GM21528 (cell line): ENCODE data around the gene MPC1.
A peak's percentile ranks its signal among the peaks of the same experiment; 100 is the strongest.
"Not testable (repeated sequence)": the region's sequence is repeated elsewhere in the genome, so short reads cannot be mapped to it uniquely, and the experiment has no call there.

Experiments used
- ATAC-seq: cut with Tn5 transposase; IDR thresholded peaks from one replicate; pipeline ENCODE4 v1.9.1; 2021; ENCODE audit warnings: mild to moderate bottlenecking, moderate library complexity; ENCODE audit not compliant: unreplicated experiment, low FRiP score

The MPC1 gene

DNA sequence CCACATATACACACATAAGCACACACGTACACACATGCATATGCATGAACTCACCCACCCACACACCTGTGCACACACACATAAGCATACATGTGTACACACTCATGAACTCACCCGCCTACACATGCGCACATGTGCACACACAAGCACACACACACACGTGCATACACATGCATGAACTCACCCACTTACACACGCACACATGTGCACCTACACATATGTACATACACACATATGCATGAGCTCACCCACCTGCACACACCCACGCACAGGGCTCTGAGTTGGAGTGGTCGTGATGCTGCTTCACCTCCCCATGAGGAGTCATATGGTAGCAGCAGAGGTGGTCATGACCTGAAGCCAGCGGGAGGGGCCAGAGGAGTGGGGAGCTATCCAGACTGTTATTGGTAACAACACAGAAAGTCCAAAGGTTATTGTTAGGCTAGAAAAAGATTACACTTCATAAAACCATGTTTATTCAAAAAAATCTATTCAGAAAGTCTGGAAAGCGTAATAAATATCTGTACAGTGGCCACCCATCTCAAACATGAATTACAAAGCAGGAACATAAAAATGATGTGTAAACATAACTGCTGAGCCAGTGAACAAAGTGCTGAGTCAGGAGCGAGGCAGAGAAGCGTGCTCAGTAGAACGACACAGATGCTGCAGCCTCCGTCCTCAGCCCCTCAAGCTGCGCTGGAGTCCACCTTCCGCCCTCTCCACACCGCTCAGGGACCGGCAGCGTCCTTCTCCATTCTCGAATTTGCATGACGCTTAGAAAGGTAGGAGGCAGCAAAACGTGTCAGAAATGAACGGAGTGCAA, 26.4 kb upstream of the MPC1 start:
- ATAC-seq: no peak

DNA sequence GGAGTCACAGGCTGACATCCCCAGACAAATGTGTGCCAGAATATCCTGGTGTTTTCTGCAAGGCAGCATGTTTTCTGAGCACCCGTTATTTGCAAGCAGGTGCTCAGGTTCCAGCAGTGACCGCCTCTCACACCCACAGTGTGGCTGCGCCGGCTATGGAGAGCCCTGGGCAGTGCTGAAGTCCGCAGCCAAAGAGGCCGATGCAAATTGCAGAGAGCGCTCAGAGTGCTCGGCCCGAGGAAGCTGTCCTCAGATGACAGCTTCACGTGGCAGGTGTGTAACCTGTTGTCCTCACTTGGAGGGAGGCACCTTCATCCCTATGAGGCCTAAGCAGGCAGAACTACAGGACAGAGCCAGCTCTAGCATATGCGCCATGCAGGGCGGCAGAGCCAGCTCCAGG, 23.5 kb upstream of the MPC1 start:
- ATAC-seq: no peak

DNA sequence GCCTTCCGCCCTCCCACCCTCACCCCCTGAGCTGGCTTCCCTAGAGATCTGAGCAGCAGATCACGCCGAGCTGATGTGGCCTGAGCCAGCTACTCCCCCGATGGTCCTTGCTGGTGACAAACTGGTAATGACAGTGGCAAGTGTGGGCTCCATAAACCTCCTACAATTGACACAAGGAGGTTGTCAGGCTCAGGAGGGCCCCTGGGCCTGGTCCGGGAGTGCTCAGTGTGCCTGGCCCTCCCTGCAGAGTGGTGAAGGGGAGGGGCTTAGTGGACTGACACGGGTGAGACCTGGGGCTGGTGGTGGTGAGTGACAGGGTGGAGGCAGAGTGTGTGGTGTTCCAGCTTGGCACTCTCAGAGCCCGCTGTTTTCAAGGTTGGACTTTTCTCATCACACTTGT, 22.6 kb upstream of the MPC1 start:
- ATAC-seq: no peak

DNA sequence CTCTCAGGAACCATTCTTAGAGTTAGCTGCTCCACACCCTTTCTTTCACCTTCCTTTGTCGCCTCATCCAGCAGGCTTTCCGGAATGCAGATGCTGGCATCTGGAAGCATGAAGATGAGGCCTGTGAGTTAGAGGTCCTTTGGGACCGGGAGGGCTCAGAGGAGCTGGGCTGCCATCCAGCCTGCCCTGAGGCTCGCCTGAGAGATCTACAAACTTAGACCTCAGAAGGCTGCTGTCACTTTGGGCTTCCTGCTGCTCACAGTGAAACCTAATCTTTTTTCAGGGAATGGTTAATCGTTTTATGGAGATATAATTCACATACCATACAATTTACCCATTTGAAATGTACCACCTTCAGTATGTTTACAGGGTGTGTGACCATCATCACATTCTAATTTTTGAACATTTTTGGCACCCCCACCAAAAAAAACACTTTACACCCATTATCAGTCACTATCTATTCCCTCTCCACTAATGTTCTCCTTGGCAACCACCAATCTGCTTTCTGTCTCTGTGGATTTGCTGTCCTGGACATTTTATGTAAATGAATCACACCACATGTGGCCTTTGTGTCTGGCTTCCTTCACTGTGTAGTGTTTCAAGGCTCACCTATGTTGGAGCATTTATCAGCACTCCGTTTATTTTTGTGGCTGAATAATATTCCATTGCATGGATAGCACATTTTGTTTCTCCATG, 20.0 kb upstream of the MPC1 start:
- no peak for ATAC-seq

DNA sequence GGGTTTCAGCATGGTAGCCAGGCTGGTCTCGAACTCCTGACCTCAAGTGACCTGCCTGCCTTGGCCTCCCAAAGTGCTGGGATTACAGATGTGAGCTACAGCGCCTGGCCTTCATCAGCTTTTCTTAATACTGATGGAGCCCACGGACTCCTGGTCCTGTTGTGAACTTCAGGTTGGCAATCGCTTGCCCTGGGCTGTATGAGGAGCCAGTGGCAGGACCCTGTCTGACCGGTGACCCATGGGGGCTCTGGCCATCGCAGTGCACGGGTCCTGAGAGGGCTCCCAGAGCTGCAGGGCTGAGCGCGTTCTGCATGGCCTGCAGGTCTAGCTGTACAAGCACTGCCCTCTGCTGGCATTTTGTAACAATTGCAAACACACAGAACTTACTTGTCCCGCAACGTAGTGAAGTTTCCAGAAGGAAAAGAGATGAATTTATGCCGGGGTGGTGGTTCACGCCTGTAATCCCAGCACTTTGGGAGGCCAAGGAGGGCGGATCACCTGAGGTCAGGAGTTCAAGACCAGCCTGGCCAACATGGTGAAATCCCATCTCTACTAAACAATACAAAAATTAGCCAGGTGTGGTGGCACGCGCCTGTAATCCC, 18.0 kb upstream of the MPC1 start:
- peak; percentile 68 for ATAC-seq

DNA sequence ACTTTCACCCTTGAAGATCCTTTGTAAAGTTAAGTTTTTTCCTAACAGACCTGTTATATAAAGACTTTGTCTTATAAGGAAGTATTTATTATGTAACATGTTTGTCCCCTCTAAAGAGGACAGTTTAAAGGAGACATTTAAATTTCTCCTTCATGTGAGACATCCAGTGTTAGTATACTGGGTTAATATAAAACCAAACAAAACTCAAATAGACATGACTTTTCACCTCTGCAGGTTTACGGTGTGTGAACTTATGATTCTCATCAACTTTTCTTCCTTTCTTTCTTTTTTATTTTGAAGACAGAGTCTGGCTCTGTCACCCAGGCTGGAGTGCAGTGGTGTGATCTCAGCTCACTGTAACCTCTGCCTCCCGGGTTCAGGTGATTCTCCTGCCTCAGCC, 17.4 kb upstream of the MPC1 start:
- ATAC-seq: no peak

DNA sequence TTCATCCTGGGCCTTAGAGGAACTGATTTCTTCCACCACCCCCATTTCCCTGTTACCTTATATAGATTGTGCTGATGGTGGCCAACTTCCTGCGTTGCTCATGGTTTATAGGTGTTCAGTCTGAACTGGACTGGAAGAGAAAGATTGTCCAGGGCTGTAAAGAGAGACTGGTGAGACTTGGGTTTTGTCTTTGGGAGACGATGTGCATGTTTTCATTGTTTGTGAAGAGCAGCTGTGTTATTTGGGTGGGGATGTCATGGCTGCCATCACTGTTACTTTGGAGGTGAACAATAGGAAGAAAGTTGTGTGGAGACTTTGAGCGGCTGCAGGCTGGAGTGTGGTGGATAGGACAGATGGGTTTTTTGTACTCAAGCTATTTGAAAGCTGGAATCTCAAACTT, 15.6 kb upstream of the MPC1 start:
- no peak for ATAC-seq

DNA sequence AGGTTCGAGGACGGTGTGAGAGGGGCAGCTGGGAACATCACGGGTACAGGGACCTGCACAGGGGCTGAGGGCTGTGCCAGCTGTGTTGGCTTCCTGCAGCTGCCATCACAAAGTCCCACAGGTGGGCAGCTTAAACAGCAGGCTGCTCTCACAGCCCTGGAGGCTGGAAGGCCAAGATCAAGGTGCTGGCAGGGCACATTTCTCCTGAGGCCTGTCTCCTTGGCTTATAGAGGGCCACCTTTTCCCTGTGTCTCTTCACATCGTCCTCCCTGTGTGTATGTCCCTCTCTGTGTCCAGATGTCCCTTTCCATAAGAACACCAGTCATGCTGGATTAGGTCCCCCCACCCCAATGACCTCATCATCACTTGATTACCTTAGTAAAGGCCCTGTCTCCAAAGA, 15.1 kb upstream of the MPC1 start:
- ATAC-seq: no peak

DNA sequence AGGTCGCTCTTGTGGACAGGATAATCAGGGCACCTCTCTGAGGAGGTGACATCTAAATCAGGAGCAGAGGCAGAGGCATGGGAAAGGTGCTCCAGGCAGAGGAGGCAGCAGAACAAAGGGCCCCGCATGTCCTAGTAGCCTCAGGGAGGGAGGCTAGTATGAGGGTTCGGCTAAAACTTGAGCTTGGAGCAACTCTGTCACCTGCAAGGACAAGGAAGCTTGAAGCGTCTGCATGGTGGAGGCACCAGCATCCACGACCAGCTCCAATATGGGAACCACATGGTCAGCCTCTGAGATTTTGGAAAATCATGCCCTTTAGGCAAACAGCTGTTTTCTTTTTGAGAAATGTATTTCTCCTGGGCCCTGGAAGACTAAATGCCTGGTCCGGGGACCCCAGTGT, 13.0 kb upstream of the MPC1 start:
- no peak for ATAC-seq

DNA sequence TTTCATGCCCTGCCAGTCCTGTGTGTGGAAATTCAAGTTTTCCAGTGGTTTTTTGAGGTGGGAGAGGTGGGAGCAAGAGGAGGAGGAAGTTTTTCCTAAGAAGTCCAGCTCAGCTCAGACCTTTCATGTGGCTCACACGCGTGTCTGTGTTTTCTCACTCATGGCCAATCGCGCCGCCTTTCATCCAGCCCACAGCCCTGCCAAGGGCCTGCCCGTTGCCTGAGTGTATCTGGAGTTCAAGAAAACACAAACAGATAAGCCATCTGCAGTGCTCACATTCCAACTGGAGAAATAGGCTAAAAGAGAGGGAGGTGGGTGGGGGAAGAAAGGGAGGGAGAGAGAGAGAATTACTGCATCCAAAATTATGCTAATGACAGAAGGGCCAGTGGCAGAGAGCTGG, 12.6 kb upstream of the MPC1 start:
- ATAC-seq: no peak

DNA sequence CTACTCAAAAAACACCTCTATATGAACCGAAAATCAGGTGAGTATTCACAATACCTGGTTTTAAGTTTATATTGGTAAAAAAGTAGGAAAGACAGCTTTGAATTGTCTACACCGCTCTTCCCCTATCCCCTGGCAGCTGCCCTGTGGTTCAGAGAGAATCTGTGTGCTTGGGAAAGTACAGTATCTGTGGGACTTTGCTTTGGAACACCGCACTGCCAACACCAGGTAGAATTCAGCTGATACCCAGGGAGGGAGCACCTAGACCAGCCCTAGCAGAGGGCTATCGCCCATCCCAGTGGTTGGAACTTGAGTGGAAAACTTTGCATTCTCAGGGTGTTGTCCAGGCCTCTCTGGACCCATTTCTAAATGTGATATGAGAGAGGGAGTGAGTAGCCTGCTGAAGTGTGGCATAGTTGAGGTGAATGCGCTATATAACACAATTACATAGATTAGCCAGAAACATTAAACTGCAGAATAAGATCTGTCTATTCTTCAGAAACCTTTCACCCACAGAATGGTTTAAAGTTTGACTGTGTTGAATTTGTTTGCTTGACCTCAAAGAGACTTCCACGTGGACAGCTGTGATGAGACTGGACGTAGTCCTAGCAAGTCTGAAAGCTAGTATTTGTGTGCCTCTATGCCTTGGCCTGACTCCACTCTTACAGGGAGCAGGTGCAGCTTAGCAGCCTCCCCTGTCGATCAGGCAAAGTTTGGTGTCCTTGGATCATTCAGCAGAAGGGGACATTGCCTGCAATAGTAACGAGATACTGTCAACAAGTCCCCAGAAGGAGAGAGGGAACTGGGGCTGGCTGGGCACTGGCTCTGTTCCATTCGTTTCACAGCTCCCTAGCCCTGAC, 11.5 kb upstream of the MPC1 start:
- ATAC-seq: no peak

DNA sequence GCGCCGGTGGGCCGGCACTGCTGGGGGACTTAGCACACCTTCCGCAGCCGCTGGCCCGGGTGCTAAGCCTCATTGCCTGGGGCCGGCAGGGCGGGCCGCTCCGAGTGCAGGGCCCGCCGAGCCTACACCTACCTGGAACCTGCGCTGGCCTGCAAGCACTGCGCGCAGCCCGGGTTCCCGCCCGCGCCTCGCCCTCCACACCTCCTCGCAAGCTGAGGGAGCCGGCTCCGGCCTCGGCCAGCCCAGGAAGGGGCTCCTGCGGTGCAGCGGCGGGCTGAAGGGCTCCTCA, 10.7 kb upstream of the MPC1 start:
- ATAC-seq: no peak

DNA sequence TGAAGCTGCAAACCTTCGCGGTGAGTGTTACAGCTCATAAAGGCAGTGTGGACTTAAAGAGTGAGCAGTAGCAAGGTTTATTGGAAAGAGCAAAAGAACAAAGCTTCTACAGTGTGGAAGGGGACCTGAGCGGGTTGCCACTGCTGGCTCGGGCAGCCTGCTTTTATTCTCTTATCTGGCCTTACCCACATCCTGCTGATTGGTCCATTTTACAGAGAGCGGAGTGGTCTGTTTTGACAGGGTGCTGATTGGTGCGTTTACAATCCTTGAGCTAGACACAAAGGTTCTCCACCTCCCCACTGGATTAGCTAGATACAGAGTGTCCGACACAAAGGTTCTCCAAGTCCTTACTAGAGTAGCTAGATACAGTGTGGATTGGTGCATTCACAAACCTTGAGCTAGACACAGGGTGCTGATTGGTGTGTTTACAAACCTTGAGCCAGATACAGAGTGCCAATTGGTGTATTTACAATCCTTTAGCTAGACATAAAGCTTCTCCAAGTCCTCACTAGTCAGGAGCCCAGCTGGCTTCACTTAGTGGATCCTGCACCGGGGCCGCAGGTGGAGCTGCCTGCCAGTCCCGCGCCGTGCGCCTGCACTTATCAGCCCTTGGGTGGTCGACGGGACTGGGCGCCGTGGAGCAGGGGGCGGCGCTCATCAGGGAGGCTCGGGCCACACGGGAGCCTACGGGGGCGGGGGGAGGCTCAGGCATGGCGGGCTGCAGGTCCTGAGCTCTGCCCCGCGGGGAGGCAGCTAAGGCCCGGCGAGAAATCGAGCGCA, 10.2 kb upstream of the MPC1 start:
- ATAC-seq: not testable (repeated sequence)

DNA sequence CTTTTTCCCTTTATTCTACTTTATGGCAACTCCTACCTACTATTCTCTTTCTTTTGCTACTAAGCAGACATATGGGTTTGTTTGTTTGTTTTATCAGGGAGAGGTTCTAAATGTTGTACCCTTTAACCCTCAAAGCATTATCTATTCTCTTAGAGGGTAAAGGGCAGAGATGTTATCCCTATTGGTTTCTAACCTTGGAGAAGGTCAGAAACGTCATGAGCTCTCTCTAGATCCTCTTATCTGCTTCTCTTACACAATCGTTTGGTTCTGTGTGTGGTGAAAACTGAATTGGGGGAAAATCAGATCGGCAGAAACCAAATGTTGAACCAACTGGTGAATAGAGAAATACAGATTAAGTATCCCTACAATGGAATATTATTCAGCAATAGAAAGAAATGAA, 6.4 kb upstream of the MPC1 start:
- no peak for ATAC-seq

DNA sequence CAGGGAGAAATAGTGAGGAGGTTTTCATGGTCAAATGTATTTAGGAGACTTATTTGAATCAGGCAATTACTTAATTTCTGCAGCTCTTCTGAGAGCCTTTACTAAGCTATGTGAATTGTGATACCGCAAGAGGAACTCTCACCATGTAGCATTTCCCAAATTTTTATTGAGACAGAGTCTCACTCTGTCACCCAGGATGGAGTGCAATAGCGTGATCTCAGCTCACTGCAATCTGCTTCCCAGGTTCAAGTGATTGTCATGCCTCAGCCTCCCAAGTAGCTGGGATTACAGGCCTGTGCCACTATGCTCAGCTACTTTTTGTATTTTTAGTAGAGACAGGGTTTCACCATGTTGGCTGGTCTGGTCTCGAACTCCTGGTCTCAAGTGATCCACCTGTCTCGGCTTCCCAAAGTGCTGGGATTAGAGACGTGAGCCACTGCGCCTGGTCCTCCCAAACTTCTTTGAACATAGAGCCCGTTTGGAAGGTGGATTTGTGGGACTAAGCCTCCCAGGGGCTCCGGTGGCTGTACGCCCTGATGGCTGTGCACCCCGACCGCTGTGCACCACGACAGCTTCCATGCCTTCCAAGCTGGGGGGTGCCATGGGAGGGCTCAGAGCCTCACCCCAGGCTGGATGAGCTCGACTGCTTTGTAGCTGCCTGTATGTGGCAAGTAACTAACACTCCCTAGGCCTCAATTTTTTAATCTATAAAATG, 5.7 kb upstream of the MPC1 start:
- ATAC-seq: no peak

DNA sequence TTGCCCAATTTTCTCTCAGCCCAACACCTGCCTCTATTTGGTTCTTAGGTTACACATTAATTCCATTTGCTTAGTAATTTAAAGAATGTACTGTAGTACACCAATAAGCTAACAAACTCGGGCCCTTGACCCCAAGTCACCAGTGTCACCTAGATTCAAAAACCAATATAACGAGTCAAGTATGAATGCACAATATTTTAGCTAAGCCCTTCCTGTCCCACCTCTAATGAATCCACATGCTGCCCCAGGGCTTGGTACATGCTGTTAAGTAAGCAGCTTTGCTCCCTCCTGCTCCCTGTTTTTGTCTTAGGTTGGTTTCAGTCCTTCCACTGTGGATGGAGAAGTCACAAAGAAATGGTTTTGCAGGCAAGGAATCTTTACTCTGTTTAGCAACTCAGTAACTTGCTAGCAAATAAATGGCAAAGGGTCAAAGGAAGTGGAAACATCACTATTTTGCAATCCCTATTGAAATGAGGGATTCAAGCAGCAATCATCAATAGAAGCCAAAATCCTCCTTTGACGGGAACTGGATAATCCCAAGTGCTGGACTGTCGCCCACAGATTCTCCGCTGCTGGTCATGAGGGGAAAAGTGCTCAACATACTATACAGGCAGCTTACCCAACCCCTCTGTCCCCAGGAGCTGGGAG, 5.0 kb upstream of the MPC1 start:
- no peak for ATAC-seq

DNA sequence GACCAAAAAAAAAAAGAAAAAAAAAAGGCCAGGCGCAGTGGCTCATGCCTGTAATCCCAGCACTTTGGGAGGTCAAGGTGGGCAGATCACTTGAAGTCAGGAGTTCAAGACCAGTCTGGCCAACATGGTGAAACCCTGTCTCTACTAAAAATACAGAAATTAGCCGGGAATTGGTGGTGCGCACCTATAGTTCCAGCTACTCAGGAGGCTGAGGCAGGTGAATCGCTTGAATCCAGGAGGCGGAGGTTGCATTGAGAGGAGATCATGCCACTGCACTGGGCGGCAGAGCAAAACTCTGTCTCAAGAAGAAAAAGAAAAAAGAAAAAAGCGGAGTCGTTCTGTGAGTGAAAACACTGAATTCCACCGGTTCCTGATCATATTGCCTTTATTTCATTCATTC, 4.4 kb upstream of the MPC1 start:
- not testable (repeated sequence) for ATAC-seq

DNA sequence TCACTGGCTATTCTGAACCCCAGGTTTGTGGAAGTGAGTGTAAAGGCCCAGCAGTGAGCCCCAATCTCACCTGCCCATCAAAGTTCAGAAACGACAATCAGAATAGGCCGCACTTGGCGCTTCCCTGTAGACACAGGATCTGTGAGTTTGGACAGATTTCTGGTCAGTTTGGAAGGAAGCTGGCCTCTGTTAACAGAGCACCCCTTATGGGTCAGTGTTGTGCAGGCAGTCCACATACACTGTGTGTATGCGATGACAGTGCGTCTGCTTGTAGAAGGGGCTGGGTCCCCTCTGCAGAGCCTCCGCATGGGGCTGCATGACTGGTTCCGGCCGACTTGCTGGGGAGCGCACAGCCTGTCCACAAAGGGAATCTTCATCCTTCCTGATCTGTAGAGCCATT, 3.4 kb upstream of the MPC1 start:
- no peak for ATAC-seq

DNA sequence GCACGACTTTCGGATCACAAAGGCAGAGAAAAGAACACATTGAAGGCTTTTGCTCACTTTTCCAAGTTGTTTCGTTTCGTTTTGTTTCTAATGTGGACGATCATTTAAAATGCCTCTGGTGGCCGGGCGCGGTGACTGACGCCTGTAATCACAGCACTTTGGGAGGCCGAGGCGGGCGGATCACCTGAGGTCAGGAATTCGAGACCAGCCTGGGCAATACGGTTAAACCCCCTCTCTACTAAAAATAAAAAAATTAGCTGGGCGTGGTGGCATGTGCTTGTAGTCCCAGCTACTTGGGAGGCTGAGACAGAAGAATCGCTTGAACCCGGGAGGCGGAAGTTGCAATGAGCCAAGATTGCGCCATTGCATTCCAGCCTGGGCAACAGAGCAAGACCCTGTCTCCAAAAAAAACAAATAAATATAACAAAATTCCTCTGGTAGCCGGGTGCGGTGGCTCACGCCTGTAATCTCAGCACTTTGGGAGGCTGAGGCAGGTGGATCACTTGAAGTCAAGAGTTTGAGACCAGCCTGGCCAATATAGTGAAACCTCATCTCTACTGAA, 1.1 kb upstream of the MPC1 start:
- peak; percentile 5 for ATAC-seq
